Nephron progenitor cell (in vitro differentiated cells): ENCODE results near the gene MCOLN2.

ENCODE experiments used
- DNase-seq: peaks from one replicate; pipeline ENCODE4 v3.0.0; 2021
- H3K27ac Mint-ChIP-seq: 2 replicates; pipeline ENCODE4 v1.8.0; 2021; ENCODE audit warnings: mild to moderate bottlenecking, moderate library complexity, mixed read lengths
- H3K27me3 Mint-ChIP-seq: 2 replicates; pipeline ENCODE4 v1.8.0; 2021; ENCODE audit warnings: mild to moderate bottlenecking, low read depth, mixed read lengths; ENCODE audit not compliant: poor library complexity
- H3K36me3 Mint-ChIP-seq: 2 replicates; pipeline ENCODE4 v1.8.0; 2021; ENCODE audit warnings: low read depth, mixed read lengths
- H3K4me1 Mint-ChIP-seq: 2 replicates; pipeline ENCODE4 v1.8.0; 2021; ENCODE audit warnings: mixed read lengths
- H3K4me3 Mint-ChIP-seq: 2 replicates; pipeline ENCODE4 v1.8.0; 2021; ENCODE audit warnings: mild to moderate bottlenecking, moderate library complexity, mixed read lengths
- H3K9me3 Mint-ChIP-seq: 2 replicates; pipeline ENCODE4 v1.8.0; 2021; ENCODE audit warnings: mild to moderate bottlenecking, moderate library complexity, mixed read lengths
- TF ChIP-seq, protein P1 (sequence below): fragments of 200-600 bp; sonication (generic); IDR thresholded peaks from 2 replicates; pipeline ENCODE4 v1.5.0; 2021; ENCODE audit warnings: antibody characterized with exemption

MCOLN2 gene

GRCh38 chr1:85001742-85002141 is 4.8 kb upstream of the MCOLN2 start:
- Mint-ChIP-seq H3K9me3 (peaks cover 34% of the 10 kb centered on the region), H3K4me1 (peaks cover 6% of the 10 kb centered on the region), H3K27me3 (peaks cover 81% of the 10 kb centered on the region), H3K4me3 (no peak overlapping the region), H3K36me3 (peaks cover 4% of the 10 kb centered on the region), H3K27ac (no peak overlapping the region)
- no peak for DNase-seq
- TF ChIP-seq, protein P1, sequence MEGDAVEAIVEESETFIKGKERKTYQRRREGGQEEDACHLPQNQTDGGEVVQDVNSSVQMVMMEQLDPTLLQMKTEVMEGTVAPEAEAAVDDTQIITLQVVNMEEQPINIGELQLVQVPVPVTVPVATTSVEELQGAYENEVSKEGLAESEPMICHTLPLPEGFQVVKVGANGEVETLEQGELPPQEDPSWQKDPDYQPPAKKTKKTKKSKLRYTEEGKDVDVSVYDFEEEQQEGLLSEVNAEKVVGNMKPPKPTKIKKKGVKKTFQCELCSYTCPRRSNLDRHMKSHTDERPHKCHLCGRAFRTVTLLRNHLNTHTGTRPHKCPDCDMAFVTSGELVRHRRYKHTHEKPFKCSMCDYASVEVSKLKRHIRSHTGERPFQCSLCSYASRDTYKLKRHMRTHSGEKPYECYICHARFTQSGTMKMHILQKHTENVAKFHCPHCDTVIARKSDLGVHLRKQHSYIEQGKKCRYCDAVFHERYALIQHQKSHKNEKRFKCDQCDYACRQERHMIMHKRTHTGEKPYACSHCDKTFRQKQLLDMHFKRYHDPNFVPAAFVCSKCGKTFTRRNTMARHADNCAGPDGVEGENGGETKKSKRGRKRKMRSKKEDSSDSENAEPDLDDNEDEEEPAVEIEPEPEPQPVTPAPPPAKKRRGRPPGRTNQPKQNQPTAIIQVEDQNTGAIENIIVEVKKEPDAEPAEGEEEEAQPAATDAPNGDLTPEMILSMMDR = no peak

- Mint-ChIP-seq H3K4me3 (peak overlapping the region; percentile 80), H3K4me1 (peaks cover 11% of the 10 kb centered on the region)
Measured at GRCh38 chr1:84998642-84999280, 1.8 kb upstream of the MCOLN2 start.

DNA sequence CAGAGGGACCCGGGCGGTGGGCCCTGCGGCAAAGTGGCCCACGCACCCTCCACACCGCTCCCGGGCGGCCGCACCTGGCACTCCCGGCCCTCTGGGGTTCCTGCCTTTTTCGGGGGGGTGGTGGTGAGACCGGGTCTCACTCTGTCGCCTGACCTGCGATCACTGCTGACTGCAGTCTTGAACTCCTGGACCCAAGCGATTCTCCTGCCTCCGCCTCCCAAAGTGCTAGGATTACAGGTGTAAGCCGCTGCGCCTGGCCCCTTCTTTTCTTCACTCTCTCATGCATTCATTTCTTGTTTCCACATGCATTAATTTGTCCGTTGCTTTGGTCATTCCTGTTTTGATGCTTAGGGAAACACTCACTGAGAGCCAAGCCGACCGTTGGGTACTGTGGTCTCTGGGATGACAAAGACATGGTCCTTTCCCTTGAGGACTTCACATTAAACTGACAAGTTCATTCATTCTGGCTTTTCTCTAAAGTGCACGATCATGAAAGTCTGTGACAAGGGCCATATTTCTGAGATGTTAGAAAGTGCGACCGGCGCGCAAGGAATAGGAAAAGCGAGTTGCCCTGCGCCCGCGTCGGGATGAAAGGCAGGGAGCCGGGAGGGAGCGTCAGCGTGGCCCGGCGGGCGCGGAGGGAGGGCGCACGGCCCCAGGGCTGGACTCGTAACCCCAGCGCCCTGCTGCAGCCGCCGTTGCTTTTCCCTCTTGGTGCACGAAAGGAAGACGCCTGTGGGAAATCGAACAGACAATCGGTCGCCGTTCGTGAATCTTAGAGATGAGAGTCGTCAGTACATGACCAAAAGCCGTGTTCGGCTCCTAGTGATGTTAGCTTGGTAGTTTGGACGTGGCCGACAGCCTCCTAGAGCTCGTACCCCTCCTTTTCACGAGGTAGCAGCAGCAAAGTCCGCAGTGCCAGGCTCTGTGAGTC is 1.0 kb upstream of the MCOLN2 start:
- Mint-ChIP-seq H3K27ac (no peak overlapping the region), H3K36me3 (peaks cover 1% of the 10 kb centered on the region), H3K9me3 (peaks cover 22% of the 10 kb centered on the region), H3K4me1 (peaks cover 11% of the 10 kb centered on the region), H3K4me3 (peak overlapping the region; percentile 80), H3K27me3 (peaks cover 96% of the 10 kb centered on the region)
- peak; percentile 52 for DNase-seq
- TF ChIP-seq, protein P1 = no peak

More at GRCh38 chr1:84998642-84999280, 1.8 kb upstream of the MCOLN2 start:
- TF ChIP-seq, protein P1 = no peak
- Mint-ChIP-seq H3K27ac (no peak overlapping the region), H3K27me3 (peaks cover 96% of the 10 kb centered on the region), H3K36me3 (peaks cover 4% of the 10 kb centered on the region), H3K9me3 (peaks cover 21% of the 10 kb centered on the region)
- no peak for DNase-seq

DNA sequence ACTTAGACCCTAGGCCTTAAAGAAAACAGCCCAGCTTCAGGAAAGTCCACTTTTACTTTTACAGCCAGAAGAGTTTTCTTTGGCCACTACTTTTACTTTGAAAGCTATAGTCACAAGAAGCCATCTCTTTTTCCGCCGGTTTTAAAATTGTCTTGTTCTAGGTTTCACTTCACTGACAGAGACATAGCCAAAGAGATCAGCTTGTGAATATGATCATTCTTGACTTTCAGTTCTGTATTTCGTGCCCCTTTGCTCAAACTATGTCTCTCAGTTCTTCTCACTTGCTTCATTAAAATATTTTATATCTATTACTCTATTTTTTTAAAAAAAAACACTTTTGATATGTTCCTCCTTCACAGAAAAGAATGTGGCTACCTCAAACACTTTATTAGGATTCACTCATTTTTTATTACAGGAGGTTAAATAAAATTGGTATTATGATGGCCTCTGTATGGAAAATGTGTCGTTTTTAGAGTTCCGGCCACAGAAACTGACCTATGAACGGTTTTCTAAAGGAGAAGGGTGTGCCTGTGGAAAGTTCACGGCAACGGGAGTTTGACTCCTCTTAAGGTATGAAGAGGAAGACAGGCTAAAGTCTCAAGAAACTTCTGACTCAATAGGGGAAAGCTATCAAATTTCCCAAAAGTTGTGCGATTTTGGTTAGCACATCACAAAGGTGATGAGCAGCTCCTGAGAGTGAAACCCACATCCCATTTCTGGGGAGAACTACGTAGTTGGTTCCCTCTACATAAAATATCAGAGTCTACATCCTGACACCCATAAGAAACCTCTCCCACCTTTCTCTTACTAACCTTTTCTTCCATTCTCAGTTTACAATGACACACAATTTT is 1.2 kb downstream of the MCOLN2 start:
- TF ChIP-seq, protein P1 = no peak
- no peaks in the 10 kb centered on the region for H3K36me3 Mint-ChIP-seq
- peaks cover 85% of the 10 kb centered on the region for H3K27me3 Mint-ChIP-seq
- no peak for DNase-seq
- peak overlapping the region; percentile 83 for H3K4me3 Mint-ChIP-seq
- no peak overlapping the region for H3K27ac Mint-ChIP-seq
- H3K4me1 Mint-ChIP-seq = peaks cover 11% of the 10 kb centered on the region
- peaks cover 20% of the 10 kb centered on the region for H3K9me3 Mint-ChIP-seq

- peaks cover 4% of the 10 kb centered on the region for H3K4me1 Mint-ChIP-seq
- TF ChIP-seq, protein P1 = no peak
- H3K27me3 Mint-ChIP-seq = peaks cover 53% of the 10 kb centered on the region
- H3K27ac Mint-ChIP-seq = no peak overlapping the region
- no peaks in the 10 kb centered on the region for H3K36me3 Mint-ChIP-seq
- H3K9me3 Mint-ChIP-seq = peaks cover 25% of the 10 kb centered on the region
- H3K4me3 Mint-ChIP-seq = no peak overlapping the region
- DNase-seq = no peak
Measured at GRCh38 chr1:84991097-84991920, 5.6 kb downstream of the MCOLN2 start.
